Activated CD8-positive, alpha-beta memory T cell treated with anti-CD3 and anti-CD28 coated beads for 48 hours (primary cell): ENCODE data around the gene P4HA1.

Source experiments
- DNase-seq, 3 experiments: peaks; one replicate each; pipeline ENCODE4 v3.0.0-alpha.2; 2020; ENCODE audit warnings: low read depth in 2 of 3, low spot score in 2 of 3

P4HA1 gene

DNA sequence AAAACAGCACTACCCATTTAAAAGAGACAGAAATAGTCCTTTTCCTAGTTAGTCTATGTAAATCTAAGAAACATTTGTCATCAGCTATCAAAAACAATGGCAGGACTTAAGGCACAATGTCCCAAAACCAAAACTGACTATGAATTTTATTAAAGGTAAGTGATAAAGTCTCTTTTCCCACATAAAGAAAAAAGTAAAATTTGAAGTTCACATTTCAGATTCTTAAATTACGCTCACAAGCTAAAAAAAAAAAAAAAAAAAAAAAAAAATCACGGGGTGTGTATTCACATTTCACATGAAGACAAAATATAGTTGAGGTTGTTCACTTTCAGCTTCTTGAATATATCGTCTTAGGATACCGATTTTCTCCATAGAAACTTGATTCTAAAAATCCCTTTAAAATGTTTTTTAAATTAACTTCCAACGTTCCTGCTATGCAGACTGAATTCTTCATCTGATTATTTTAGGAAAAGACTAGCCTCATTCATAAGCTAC lies 1.6 kb downstream of the P4HA1 start:
- no peak for DNase-seq

DNA sequence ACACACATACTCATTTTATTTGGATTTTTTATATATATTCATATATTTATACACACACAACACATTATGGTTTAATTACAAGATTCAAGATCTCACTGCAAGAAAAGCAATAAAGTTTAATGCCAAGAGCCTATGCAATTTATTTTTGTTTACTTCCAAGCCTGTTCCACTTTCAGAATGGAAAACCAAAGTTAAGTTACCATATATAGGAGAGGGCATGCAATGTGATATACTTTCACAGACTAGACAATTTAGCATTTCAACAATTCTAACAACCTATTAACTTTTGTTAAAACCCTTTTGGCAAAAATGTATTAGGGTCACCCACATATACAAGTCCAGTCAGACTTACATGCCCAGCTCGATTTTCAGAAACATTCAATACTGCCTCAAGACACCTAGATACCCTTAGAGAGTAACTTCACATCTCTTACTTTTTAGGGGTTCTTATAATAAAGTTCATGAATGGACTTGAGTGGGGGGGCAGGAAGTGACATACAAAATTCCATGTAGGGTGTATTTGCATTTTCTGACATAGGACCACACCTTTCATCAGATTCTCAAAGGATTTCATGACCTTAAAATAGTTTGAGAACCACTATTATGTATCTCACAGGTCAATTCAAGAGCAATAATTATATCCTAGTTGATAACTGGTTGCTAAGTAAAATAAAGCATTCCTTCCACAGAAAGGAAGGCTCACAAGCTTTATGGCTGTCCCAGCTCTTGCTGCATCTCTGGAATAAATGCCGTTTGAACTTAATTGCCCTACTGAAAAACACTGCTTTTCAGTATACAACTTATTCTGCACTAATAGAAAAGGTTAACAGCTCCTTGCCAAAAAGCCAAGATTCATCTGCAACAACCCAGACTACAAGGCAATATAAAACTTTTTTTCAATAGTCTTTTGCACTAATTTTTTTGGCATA lies 2.5 kb downstream of the P4HA1 start:
- DNase-seq = no peak

DNA sequence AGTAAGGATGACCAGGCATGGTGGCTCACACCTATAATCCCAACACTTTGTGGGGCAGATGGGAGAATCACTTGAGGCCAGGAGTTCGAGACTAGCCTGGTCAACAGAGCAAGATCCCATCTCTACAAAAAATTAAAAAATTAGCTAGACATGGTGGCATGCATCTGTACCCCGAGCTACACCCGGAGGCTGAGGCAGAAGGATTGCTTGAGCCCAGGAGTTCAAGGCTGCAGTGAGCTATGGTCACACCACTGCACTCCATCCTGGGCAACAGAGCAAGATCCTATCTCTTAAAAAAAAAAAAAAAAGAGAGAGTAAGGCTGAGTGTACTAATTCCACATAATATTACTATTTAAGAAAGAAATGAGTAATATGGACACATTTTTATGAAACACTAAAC lies 3.8 kb downstream of the P4HA1 start:
- DNase-seq = no peak

DNA sequence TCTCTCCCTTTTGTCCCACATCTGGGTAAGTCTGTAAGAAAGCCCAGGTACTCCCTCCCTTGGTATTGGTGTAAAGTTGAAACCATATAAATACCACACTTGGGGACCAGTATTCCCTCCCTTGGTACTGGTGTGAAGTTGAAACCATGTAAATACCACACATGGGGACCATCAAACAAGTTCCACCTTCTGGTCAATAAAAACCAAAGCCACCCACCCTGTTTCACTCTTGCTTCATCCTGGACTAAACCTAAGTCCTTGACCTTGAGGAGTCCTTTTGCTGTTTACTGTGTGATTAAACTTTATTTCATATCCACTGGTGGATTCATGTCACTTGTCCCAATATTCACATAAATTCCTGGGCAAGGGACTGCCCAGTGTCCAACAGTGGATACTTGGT lies 8.4 kb downstream of the P4HA1 start:
- no peak for DNase-seq

DNA sequence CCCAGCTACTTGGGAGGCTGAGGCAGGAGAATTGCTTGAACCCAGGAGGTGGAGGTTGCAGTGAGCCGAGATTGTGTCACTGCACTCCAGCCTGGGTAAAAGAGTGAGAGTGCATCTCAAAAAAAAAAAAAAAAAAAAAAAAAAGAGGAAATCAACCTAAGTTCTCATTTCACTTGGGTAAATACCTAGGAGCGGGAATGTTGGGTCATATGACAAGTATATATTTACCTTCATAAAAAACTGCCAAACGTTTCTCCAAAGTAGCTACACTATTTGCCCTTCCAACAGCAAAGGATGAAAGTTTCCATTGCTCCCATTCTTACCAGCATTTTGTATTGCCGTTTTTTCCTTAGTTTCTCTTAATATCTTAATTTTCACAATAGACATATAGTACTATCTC lies 9.8 kb downstream of the P4HA1 start:
- no peak for DNase-seq

DNA sequence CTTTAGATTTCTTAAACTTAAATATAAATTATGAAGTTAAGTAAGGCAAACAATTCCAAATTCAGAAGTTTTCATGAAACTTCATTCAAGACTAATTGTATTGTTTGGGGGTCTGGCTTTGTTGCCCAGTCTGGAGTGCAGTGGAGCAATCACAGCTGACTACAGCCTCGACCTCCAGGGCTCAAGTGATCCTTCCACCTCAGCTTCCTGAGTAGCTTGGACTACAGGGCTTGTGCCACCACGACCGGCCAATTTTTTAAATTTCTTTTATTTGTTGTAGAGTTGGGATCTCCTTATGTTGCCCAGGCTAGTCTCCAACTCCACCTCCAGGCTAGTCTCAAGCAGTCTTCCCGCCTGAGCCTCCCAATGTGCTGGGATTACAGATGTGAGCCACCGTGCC lies 12.5 kb downstream of the P4HA1 start:
- no peak for DNase-seq

DNA sequence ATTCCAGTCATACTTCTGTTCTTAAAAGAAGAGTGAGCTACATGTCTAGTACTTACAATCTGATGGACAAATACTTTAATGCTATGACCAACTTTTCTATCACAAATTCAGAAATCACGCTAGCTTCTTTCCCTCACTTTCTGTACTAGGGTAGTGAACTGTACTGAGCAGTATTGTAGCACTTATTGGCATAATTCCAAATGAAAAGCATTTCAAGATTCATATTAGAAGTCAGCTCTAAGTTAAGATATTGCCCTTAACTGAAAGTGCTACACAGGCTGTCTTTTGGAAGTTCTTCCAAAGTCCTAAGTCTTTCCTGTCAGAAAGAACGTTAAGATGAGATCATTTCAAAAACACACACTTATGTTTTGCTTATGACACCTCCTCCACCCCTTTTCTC lies 13.4 kb downstream of the P4HA1 start:
- no peak for DNase-seq

DNA sequence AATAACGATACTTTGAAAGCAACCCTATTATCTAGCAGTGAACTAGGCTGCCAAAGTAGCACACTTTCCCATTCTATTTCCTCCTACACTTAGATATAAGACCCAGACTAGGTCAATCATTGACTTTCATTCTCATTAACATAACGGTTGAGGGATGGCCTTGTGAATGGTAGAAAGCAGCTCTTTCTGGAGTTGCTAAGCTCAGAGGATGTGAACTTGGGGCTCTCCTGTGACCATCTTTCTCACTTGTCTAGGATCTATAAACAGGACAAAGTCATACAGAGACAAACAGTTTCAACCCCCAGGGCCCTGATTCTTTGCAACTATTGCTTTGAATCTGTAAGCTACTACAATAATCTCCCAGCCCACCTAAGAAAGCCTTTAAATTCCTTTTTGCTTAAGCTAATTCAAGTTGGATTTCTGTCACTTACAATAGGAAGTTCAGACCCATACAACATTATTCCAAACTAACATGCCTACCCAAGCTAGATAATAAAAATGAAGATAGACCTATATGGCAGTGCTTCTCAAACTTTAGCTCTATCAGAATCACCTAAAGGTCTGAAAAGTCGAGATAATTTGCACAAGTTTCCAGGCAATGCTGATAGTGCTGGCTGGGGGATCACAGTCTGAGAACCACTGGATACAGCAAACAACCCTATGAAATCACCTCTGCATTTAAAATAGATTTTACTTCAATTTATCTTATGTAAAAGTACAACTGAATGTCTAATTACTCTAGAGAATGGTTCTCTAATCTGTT lies 16.7 kb downstream of the P4HA1 start:
- DNase-seq = no peak

DNA sequence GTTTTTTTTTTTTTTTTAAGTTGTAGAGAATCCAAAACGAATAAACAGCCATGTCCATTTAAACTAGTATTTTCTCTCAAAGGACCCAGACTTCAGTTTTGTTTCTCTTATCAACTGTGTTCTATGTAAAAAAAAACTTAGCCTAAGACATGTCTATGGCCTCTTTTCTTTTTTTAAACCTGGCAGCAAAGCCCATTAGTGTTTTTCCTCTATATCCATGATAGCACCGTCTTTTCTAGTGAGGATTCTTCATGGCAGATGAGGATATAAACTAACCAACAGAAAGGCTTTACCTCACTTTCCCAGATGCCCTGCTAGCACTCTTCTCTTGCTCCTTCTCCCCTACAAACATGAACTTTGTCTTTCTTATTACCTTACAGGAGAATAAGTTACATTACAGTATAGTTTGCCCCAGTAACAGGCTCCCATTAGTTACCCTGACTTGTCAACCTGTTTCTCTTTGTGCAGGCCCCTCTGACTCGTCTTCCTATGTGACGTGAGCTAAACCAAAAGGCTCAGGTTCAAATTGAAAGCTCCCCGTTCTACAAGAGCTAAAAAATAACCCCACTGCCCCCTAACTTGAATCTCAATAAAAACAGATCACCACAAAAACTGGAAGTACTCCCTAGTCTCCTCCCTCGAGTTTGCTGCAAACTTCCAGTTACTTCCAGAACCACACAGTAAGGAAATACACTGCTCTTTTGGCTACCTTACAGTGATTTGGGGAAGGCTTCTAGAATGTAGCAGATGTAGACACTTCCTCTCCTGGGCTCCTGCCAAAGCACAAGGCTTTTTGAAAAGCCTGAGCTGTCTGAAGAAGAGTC lies 20.1 kb downstream of the P4HA1 start:
- no peak for DNase-seq

DNA sequence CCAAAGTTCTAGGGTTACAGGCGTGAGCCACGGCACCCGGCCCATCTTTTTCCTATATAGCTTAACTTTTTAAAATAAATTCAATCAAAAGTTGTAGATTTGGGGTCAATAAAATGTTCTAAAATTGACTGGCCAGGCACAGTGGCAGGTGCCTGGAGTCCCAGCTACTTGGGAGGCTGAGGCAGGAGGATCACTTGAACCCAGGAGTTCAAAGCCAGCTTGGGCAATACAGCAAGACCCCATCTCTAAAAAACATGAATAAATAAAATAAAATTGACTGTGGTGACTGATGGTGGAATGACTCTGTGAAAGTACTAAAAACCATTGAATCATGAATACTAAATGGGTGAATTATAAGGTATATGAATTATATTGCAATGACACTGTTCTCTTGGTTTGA lies 20.8 kb downstream of the P4HA1 start:
- DNase-seq = no peak

DNA sequence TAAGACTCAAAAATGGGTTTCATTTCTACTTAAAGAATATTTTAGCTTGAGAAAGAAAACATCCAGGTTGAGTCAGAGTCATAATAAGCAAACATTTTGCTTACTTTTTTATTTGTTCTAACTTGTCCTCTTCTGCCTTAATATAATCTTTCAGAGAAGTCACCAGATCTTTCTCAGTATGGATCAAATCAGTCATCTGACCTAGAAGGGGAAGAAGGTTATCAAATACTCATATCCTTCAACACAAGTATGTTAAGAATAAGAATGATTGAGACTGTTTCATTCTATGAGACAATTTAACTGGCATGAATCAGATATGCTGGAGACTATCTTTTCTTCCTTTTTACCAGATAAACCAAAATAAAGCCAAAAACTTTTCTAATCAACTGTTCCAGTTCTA lies 23.0 kb downstream of the P4HA1 start:
- DNase-seq = no peak

DNA sequence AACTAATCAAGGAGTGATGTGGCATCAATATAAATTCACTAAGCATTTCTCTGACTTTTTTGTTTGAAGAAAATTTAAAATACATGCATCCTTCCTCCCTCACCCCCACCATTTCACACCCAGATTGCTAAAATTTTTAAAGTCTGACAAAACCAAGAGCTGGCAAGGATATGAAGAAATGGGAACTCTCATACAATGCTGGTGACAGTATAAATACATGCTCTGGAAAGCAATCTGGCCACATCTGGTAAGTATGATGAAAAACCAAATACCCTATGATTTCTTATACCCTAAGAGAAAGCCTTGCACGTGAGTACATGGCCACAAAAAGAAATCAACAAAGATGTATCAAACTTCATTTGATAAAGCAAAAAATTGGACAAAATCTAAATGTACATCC lies 31.2 kb downstream of the P4HA1 start:
- DNase-seq = no peak

DNA sequence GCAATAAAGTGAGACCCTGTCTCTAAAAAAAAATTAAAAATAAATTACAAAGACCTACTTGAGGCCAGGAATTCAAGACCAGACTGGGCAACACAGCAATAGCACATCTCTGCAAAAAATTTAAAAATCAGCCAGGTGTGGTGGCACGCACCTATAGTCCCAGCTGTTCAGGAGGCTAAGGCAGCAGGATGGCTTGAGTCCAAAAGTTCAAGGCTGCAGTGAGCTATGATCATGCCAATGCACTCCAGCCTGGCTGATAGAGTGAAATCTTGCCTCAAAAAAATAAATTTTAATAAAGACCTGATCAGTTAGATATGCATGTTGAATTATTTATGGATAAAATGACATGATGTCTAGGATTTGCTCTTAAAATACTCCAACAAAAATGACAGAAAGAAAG lies 34.9 kb downstream of the P4HA1 start:
- DNase-seq = no peak

DNA sequence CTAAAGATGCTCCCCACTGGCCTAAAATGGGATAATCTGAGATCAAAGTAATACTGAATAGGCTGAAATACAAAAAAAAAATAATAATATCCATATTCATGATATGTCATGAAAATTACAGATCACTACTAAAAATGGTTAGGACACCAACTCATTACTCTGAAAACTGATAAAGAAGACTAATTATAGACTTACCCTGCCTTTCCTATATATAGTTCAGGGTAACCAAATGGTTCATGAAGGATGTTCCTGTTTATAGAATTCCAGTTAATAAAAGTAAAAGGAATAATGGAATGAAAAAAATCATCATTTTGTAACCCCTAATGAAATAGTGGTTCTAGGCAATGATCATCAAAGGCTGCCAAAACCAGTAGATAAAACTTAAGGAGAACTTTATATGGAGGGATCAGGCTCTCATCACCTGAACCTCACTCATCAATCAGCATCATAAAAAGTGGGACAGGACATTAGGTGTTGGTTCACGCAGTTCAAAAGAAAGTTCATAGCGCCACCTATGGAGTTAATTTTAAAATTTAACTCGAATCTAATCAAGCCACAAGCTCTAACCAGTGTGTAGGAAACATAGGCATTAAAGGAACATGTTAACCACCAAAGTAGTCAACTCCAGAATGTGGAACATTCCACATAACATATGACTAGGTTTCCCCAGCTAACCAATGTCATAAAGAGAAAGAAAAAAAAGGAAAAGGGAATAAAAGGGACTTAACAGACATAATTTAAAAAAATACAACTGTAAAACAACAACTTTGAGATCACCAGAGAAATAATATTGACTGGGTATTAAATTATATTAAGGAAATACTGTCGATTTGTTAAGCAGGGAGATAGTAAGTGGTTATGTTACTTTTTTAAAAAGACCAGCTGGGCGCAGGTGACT lies 35.7 kb downstream of the P4HA1 start:
- no peak for DNase-seq

DNA sequence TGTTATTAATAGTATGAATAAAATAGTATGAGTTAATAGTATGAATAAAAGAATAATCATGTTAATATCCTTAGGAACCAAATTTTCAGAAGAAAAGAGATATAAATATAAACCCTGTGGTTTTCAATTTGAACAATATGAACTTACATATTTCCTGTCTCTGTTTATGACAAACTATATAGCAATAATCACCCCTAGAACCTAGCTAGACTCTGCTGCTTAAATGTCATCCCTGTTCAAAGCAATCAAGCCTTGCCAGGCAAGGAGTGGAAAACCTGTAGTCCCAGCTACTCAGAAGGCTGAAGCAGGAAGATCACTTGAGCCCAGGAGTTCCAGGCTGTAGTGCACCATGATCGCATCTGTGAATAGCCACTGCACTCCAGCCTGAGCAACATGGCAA lies 36.5 kb downstream of the P4HA1 start:
- DNase-seq = no peak

DNA sequence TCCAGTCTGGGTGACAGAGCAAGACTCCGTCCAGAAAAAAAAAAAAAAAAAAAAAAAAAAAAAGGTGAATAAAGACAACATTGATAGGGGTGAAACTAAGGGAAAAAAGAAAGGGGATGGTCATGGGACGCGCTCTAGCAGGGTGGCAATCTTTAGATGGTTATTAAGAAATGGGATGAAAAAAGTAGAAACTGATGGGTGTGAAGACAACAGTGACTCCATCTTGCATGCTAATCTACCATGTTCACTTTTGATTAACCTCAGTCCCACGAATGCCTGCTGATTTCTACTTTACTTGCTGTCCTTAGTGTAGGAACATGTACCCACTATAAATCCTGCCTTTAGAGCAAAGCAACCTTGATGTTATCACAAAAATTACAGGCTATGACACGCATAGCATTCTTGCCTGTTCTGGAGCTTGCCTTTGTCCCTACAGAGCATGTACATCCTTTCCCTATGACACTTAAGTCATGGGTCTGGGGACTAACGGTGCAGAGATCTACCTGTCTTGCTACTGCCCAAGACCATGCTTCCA lies 38.5 kb downstream of the P4HA1 start:
- DNase-seq = no peak

DNA sequence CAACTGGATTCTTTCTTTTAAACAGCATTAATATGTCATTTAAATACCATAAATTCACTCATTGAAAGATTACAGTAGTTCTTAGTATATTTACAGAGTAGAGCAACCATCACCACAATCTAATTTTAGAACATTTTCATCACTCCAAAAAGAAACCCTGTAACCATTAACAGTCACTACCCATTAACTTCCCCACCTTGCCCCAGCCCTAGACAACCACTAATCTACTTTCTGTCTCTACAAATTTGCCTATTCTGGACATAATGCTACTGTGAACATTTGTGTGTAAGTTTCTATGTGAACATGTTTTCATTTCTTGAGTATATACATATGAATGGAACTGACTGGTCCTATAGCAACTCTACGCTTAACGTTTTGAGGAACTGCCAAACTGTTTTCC lies 42.4 kb downstream of the P4HA1 start:
- DNase-seq = no peak

DNA sequence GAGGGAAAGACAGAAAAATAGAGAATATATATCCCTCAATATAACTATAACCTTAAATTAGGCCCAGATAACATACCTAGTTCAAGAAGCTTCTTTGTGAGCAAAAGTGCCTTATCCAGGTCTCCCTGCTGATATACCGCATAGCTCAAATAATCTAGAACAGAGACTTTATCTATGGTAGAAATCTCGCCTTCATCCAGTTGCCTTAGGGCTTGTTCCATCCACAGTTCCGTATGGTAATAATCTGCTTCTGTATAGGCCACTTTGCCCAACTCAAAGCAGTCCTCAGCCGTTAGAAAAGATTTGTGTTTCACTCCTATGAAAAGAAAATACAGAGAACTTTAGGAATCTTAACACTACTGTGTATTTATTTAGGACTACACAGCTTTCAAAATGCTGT lies 43.4 kb downstream of the P4HA1 start:
- no peak for DNase-seq

DNA sequence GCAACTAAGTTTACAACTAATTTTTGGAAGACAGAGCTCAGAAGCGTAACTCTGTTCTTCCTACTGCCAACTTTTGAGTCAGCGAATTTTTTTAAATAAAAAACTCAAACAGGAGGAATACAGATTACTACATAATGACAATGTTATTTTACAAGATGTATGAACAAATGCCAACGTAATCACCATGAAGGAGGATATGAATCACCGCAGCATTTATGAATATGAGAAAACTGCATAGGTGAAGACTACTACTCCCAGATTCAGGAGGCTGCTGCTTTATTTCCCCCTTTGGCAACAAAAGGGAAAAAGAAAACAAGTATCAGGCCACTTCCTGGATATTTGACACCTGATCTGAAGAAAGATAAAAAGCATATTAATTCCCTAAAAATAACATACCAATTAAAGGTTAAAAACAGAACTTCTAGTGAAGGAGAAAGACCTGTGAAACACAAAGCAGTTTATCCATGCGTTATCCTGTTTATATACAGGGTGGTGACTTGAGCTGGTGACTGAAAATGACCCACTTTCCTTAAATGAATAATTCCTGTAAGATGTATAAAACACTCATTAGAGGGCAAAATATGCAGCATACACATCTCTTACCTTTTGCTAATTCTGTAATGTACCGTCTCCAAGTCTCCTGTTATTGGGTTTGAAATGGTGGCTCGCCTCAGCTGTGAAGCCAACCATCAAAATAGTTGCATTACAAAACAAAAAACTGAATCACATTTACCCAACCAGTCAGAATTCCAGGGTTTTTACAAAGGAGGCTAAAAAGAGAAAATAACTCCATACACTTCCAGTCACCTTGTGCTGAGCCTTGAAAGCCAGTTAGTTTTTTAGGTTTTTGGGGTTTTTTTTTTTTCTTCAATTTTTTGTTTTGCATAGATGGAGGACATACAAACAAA lies 52.0 kb downstream of the P4HA1 start:
- DNase-seq = no peak
